HG03159 (cell line): ENCODE measurements around the gene NANOS3.

Experiments used
- ATAC-seq: cut with Tn5 transposase; IDR thresholded peaks from one replicate; pipeline ENCODE4 v1.9.1; 2021; ENCODE audit warnings: mild to moderate bottlenecking, moderate library complexity; ENCODE audit not compliant: unreplicated experiment

NANOS3 gene

GRCh38 chr19:13864667-13865570 is 12.0 kb upstream of the NANOS3 start:
- ATAC-seq: no peak

GRCh38 chr19:13865571-13866462 is 11.1 kb upstream of the NANOS3 start:
- ATAC-seq: no peak

DNA sequence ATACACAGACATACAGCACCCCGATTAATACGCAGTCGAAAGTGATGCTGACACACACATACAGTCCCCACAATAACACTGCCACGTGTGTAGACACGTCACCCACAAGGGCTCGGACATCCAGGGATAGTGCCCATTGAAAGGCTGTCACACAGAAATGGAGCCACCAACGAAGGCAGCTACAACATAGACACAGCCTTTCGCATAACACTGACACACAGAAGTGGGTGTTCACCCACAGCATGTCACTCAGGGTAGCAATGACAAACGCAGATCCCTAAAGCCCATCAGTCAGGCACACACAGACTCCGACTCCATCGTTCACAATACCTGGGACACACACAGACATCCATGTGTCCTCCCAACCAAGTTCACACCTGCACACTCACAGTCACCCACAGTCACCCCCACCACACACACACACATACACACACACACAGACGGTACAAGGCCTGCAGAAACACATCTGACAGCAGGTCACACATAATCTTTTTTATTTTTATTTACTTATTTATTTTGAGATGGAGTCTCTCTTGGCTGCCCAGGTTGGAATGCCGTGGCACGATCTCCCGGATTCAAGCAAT is 10.4 kb upstream of the NANOS3 start:
- ATAC-seq: no peak

- no peak for ATAC-seq
Measured at GRCh38 chr19:13868663-13869062, 8.3 kb upstream of the NANOS3 start.

DNA sequence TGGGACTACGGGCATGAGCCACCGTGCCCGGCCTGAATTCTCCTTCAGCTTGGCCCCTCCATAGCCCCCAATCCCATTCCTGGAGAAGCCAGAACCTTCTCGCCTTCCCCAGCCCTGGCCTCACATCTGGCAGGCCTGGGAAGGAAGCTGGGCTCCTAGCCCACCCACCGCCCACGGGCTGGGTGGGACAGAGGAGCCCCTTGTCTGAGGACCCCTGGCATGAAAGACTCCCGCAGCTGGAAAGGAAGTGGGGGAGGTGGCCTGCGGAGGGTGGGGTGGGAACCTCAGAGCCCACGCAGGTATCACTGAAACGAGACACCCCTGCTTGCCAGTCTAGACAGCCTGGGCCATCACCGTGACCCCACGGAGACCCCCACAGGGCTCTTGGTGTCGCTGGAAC is 7.7 kb upstream of the NANOS3 start:
- no peak for ATAC-seq

- ATAC-seq: no peak
Measured at GRCh38 chr19:13870873-13871272, 6.1 kb upstream of the NANOS3 start.

DNA sequence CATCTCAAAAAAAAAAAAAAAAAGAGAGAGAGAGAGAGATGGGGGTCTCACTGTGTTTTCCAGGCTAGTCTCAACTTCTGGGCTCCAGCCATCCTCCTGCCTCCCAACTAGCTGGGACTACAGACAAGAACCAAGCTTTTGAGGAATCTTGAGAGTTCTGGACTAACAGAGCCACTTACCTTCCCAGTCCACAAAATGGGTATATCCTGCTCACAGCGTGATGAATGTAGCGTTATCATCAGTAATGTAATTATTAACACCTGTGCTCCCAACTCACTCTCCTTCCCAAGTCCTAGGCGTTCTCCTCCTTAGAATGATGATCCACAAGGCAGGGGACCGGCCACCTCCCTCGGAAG is 4.6 kb upstream of the NANOS3 start:
- no peak for ATAC-seq

DNA sequence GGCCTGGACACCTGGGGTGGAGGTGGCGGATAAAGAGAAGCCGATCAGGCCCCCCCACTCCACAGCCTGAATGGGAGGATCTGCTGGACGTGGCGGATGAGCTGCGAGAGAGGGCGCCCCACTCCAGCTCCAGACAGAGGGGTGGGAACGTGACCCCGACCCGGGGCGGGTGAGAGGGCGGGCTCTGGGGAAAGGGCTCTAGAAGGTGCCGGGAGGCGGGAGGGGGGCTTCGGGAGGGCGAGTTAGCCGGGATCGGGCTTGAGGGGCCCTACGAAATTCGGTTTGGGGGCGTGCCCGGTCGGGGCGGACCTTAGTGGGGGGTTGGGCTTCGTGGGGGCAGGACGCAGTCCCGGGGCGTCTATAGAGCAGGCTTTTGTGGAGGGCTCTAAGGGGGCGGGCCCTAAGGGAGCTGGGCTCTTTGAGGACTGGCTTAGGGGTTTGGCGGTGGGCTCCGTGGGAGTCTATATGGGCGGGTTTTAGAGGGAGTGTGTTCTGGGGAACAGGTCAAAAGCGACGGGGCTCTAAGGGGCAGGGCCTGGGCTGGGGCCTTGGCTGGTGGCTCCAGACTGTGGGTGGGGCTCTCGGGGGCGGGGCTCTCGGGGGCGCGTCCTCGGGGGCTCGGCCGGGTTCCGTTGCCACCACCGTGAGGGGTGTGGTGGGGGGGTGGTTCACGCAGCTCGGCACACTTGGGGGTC is 4.1 kb upstream of the NANOS3 start:
- ATAC-seq: no peak

DNA sequence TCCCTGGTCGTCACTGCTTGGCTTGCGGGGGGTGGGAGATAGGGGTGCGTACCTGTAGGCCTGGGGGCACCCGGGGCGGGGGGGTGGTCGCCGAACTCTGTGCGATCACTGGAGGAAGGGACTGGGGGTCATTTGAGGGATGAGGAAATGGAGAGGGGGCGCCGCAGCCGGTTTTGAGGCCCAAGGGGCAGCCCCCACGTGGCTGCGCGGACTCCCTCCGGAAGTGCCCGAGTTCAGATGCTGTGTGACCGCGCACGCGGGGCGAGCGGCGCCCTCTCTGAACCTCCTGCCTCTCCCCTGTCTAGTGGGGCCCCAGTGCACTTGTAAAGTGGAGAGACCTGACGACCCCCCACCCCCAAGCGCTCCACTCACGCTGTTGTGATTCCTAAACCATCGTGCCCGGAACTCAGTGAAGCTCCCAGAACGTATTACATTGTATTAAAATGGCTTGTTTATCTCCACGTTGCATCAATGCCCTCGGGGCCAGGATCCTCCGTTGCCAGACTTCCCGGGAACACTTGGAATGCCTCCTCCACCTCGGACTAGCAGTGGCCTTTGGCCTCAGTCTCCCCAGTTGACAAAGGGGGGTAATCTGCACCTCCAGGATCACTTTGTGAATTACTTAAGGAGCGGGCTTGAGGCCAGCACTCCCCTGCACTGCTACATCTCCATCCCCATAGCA is 3.0 kb upstream of the NANOS3 start:
- no peak for ATAC-seq

DNA sequence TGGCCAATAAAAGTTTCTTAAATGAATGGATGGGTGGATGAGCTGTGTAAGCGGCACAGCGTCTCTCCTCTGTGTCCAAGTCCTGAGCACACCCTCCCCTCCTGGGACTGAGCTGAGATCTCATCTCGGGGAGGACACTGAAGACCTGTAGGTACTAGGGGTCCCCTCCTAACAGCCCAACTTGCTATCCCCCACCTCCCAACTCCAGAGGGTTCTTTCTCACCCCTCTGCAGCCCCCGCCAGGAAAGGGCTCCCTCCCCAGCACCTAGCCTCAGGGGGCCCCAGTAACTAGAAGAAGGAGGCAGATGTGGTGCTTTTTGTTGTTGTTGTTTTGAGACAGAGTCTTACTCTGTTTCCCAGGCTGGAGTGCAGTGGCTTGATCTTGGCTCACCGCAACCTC is 1.1 kb upstream of the NANOS3 start:
- no peak for ATAC-seq

- ATAC-seq: no peak
Measured at GRCh38 chr19:13877303-13877702, 369 bp downstream of the NANOS3 start.

DNA sequence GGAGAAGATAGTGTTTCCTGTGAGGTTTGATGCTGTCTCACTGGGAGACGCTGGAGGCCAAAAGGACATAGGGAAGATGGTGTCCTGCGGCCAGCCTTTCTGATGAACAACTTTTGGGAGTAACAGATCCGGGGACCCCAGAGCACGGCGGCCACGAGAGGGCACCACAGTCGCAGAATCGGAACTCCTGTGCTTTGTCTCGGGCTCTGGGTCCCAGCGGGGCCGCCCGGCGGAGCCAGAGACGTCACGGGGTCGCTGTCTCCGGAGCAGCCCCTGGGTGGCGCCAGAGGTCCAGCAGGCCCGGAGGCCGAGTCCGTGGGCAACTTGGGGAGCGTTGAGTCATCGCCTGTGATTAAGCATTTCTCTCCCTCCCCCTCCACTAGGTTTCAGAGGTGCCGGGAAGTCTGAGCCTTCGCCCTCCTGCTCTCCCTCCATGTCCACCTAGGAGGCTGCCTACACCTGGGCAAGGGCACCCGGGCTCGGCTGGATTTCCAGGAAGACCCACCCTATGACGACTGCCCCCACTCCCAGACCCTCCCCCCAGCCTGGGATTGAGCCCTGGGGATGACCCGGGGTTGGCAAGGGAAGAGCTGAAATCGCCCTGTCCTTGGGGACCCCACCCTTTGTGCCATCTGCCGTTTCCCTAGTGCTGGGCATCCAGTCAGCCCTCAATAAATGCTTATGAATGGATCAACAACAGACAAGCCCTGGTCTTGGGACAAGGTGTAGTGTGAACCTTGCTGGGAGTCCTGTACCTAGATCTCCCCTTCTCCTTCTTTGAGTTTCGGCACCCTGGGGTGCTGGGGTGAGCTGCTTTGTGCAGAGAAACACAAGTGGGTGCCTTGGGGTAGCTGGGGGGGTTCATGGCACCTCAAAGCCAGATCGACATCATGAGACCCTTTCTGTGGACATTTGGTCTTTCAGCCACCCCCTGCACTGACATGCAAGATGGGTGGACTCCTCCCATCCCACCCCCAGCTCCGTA is 3.4 kb downstream of the NANOS3 start:
- ATAC-seq: peak; percentile 82

GRCh38 chr19:13881251-13881691 is 4.3 kb downstream of the NANOS3 start:
- ATAC-seq: no peak

GRCh38 chr19:13881692-13882418 is 4.9 kb downstream of the NANOS3 start:
- no peak for ATAC-seq

GRCh38 chr19:13882419-13882795 is 5.5 kb downstream of the NANOS3 start:
- ATAC-seq: no peak

DNA sequence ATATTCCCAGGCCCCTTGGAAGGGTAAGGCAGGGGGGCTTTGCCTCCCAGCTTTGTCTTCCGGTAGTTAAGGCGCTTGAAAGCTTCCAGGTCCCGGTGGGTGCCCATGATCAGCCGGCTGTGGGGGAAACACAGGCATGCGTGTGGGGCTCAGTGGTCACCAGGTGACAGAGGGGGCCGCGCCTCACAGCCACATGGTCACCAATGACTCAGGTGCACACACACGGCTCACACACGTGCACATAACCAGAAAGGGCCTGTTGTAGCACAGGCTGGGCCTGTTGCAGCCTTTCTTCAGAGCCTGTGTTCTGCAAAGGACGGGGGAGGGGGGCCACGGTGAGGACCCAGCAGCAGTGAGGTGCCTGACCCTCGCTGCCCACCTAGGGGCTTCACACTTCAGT is 5.9 kb downstream of the NANOS3 start:
- no peak for ATAC-seq

GRCh38 chr19:13883516-13884064 is 6.7 kb downstream of the NANOS3 start:
- ATAC-seq: no peak
